Measurements from ENCODE around the gene RPS23. TPM values are rescaled to one million over a fixed set of nuclear protein-coding genes. Genes with fewer than 3 reads are reported as not detected.

RPS23 gene
- total and polyA plus RNA-seq, 2 experiments from 2014 or later, result 702 to 1,239 TPM

DNA sequence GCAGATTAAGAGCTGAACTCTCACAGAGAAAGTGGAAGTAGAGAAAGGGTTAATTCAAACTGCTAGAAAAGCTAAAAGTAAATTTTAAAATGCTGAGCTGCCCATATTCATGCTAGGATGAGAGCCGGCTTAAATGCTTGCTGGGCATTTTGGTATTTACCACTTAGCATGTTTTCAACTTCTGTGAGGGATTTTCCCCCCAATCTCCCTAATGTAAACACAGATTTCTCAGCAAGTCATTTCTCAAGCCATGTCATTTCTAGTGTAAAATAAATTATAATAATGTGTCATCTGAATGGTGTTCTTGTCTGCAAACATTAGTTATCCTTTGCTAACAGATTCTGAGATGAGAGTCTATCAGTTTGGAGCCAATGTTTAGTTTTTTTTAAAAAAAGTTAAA, 22.3 kb downstream of the RPS23 start:
- Histone ChIP-seq H3K4me1 (ENCODE audit: low read depth) (peaks cover 5% of the 10 kb centered on the region), H3K27me3 (no peaks in the 10 kb centered on the region), H3K27ac (no peak overlapping the region), H3K4me3 (no peak overlapping the region), H3K9me3 (ENCODE audit: low read depth) (no peaks in the 10 kb centered on the region), H3K36me3 (no peaks in the 10 kb centered on the region)
- no peak for DNase-seq (ENCODE audit: low read depth in 1 of 2, low spot score in 1 of 2)
- TF ChIP-seq, protein P1, sequence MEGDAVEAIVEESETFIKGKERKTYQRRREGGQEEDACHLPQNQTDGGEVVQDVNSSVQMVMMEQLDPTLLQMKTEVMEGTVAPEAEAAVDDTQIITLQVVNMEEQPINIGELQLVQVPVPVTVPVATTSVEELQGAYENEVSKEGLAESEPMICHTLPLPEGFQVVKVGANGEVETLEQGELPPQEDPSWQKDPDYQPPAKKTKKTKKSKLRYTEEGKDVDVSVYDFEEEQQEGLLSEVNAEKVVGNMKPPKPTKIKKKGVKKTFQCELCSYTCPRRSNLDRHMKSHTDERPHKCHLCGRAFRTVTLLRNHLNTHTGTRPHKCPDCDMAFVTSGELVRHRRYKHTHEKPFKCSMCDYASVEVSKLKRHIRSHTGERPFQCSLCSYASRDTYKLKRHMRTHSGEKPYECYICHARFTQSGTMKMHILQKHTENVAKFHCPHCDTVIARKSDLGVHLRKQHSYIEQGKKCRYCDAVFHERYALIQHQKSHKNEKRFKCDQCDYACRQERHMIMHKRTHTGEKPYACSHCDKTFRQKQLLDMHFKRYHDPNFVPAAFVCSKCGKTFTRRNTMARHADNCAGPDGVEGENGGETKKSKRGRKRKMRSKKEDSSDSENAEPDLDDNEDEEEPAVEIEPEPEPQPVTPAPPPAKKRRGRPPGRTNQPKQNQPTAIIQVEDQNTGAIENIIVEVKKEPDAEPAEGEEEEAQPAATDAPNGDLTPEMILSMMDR (IDR thresholded peaks at IDR 0.05; ENCODE audit: low read depth, low read length), result no peak

- Histone ChIP-seq H3K4me3 (no peak overlapping the region), H3K9me3 (ENCODE audit: low read depth) (no peaks in the 10 kb centered on the region), H3K36me3 (no peaks in the 10 kb centered on the region), H3K27me3 (no peaks in the 10 kb centered on the region), H3K27ac (no peak overlapping the region), H3K4me1 (ENCODE audit: low read depth) (no peaks in the 10 kb centered on the region)
- TF ChIP-seq, protein P1 (IDR thresholded peaks at IDR 0.05; ENCODE audit: low read depth, low read length), result no peak
- DNase-seq (ENCODE audit: low read depth in 1 of 2, low spot score in 1 of 2), result no peak
Observed at GRCh38 chr5:82252744-82253143, 25.4 kb downstream of the RPS23 start.

GRCh38 chr5:82246960-82247574, 31.1 kb downstream of the RPS23 start:
- H3K27ac ChIP-seq, result no peak overlapping the region
- no peak for DNase-seq (ENCODE audit: low read depth in 1 of 2, low spot score in 1 of 2)
- H3K36me3 ChIP-seq, result no peaks in the 10 kb centered on the region
- H3K9me3 ChIP-seq (ENCODE audit: low read depth), result no peaks in the 10 kb centered on the region
- H3K4me1 ChIP-seq (ENCODE audit: low read depth), result no peaks in the 10 kb centered on the region
- no peaks in the 10 kb centered on the region for H3K27me3 ChIP-seq
- TF ChIP-seq, protein P1 (IDR thresholded peaks at IDR 0.05; ENCODE audit: low read depth, low read length), result no peak
- no peak overlapping the region for H3K4me3 ChIP-seq

DNA sequence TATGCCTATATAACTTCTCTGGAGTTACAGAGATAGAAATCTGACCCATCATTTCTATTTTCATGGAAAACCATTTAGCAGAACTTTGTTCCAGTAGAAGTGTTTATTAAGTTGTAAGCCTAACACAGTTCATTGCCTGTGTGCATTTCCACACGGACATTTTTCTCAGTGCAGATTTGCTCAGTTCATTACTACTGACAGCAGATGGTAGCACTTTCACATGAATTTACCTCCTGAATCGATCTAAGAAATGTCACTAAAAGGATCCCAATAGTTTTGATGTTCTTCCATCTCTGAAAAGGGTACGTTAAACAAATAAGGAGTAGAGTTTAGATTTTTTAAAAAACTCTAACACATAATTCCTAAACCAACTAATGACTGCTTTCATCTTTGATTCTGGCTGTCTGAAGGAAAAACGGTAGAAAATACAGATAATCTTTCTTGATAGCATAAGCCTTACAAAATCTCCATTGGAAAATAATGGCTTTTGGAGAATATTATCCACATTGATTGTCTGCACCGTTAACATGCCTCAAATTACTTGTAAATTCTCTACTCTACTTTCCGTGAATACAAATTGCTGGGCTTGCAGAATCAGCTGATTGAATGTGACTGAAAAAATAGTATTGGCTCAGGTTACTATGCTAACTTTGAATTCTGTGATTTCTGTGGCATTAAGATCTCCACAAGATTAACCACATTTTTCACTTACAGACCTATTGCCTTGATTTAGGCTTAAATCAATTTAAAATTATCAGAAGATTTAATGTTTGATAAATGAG, 33.1 kb downstream of the RPS23 start:
- Histone ChIP-seq H3K36me3 (no peaks in the 10 kb centered on the region), H3K4me3 (no peak overlapping the region), H3K4me1 (ENCODE audit: low read depth) (no peaks in the 10 kb centered on the region), H3K27me3 (no peaks in the 10 kb centered on the region), H3K27ac (no peak overlapping the region), H3K9me3 (ENCODE audit: low read depth) (no peaks in the 10 kb centered on the region)
- DNase-seq (ENCODE audit: low read depth in 1 of 2, low spot score in 1 of 2), result no peak
- TF ChIP-seq, protein P1 (IDR thresholded peaks at IDR 0.05; ENCODE audit: low read depth, low read length), result no peak

GRCh38 chr5:82244151-82244550, 34.0 kb downstream of the RPS23 start:
- Histone ChIP-seq H3K4me3 (no peak overlapping the region), H3K9me3 (ENCODE audit: low read depth) (no peaks in the 10 kb centered on the region), H3K27me3 (no peaks in the 10 kb centered on the region), H3K4me1 (ENCODE audit: low read depth) (no peaks in the 10 kb centered on the region), H3K27ac (no peak overlapping the region), H3K36me3 (no peaks in the 10 kb centered on the region)
- DNase-seq (ENCODE audit: low read depth in 1 of 2, low spot score in 1 of 2), result no peak
- TF ChIP-seq, protein P1 (IDR thresholded peaks at IDR 0.05; ENCODE audit: low read depth, low read length), result no peak
